Measurements from ENCODE around the gene SDHA.
"Not testable (repeated sequence)": the region's sequence is repeated elsewhere in the genome, so short reads cannot be mapped to it uniquely, and the experiment has no call there.

The SDHA gene

DNA sequence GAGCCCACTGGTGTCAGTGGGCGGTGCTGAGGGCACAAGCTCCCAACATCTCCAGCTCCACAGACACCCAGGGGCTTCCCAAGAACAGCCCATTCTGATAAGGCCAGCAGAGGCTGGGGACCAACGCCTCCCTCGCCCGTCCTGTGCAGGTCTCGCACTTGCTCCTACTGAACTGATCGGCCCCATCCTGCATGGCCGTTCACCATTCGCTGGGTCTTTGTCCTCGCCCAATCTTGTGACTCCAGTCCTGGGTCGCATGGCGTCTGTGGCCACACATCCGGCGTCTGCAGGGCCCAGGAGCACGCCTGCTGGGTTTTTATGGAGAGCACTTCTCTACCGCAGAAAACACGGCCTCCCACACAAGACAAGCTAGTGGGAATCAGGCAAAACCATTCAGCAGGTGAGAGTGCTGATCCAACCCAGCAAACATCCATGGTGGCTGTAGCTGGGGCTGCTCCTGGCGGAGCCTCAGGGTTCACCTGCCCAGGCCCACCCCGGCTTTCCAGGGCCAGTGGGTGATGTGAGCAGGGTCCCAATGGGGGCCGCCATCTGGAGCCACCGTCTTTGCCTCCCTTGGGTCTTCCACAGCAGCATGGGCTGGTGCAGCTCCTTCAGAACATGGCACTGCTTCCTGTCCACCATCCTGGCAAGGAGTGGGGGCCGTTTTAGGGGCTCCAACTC, 19.5 kb upstream of the SDHA start:
- no peak for DNase-seq

GRCh38 chr5:199197-199949, 18.7 kb upstream of the SDHA start:
- DNase-seq: no peak

DNA sequence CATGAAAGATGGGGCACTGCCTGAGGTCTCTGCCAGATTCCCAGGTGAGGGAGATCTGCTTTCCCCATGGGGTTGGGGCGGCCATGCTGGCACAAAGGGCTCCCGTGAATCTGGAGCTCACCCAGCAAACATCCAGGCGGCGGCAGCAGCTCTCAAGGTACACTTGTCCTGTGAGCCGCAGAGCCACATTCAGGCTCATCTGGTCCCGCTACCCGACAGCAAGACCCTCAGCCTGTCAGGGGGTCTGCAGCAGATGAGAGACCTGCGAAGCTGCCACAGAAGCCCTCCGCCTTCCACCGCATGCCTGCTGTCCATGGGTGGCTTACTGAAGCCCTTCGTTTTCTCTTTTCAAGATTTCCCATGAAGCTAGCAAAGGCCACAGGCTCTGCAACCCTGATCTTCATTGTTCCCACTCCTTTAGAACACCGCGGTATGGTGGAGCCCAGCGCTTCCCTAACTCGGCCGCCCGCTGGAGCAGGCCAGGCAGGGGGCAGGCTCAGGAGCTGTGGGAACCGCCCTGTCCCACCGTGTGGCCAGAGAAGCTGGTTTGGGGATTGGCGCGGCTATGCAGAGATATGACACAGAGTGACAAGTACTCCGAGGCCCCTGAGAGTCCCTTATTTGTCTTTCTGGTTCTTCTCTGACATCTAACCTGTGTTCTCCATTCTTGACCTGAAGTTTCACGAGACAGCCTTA, 18.0 kb upstream of the SDHA start:
- DNase-seq: no peak

- no peak for DNase-seq
These were observed 17.1 kb upstream of the SDHA start for GRCh38 chr5:200985-201384.

DNA sequence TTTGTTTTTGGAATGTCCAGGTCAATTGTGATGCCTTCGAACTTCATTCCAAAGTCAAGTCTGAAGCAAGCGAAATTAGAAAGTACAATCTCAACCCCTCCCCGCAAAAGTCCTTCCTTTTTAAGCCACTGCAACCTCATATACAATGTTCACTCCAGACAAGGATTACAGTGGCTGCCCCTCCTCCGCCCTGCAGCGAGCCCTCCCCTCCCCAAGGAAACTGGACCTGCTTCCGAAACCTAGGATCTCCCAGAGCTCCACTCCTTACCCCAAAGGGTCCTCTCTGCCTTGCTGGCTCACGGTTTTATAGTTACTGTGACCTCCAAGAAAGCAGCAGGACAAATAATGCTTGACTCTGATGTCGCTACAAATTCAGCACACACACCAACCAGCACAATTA, 16.4 kb upstream of the SDHA start:
- DNase-seq: no peak

DNA sequence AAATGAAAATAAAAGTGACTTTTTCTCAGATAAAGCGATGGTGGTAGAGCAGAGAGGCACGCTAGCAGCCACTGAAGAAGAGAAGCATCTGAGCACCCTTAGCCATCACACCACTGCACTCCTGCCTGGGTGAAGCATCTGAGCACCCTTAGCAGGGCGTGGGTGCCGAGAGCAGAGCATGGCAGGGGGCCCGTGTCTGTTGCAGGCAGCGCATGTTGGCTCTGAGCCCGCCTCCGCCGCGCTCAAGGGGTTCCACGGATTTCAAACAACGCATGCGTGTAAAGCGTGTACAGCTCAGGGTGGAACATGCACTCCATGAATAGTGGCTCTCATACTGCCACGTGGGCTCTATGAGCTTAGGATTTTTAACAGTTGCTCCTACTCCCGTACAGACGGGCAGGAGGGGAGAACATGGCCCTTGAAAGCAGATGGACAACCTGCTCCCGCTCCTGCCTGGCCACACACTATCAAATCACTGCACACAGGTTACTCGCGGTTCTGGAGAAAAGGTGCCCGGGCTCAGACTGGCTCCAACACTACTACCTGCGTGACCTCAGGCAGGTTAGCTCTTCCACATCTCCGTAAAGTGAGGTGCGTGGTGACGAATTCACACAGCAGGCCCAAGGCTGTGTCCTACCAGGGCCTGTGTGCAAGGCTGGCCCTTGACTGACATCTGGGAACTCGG, 14.7 kb upstream of the SDHA start:
- DNase-seq: no peak

DNA sequence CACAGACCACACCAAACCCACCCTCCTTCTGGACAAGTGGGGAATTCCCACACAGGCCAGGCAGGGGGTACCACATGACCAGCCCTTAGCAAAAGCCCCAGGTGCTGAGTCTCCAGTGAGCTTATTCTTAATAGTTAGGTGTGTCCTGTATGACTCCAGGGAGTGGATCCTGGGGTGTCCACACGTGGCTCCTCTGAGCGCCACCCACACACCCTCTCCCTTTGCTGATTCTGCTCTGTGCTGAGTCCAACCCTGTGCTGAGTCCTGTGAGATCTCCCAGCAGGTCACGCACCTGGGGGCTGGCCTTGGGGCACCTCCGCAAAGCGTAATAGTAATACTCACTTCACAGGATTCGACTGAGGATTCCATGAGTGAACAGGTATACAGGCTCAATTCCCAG, 14.1 kb upstream of the SDHA start:
- no peak for DNase-seq

DNA sequence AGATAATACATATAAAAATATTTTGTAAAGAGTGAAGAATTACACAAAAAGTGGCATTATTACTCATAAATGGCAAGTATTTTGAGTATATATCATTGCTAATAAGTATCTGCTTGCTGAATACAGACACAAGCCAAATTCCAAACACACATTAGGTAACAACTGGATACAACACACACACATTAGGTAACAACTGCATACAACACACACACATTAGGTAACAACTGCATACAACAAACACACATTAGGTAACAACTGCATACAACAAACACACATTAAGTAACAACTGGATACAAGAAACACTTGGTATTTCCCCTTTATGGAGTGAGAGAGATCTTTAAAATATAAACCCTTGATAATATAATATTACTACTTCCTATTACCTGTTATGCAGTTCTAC, 13.7 kb upstream of the SDHA start:
- DNase-seq: no peak

- DNase-seq: no peak
These were observed 13.0 kb upstream of the SDHA start for GRCh38 chr5:204966-205670.

DNA sequence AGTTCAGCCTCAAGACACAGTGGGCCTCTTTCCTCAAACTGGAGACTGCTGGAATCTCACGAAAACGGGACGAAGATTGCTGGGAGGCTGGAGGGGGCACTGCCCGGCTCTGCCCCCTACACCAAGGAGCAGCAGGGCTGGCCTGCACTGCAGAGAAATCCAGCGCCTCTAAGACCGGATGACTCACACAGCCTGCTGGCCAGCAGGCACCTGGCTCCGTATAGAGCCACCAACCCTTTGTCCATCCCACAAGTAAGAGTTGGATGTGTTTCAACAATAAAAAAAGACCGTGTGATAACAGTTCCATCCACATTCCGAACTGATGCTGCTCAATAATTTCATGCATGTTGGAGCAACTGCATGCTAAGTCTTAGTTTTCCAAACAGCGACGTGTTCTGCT, 11.7 kb upstream of the SDHA start:
- no peak for DNase-seq

DNA sequence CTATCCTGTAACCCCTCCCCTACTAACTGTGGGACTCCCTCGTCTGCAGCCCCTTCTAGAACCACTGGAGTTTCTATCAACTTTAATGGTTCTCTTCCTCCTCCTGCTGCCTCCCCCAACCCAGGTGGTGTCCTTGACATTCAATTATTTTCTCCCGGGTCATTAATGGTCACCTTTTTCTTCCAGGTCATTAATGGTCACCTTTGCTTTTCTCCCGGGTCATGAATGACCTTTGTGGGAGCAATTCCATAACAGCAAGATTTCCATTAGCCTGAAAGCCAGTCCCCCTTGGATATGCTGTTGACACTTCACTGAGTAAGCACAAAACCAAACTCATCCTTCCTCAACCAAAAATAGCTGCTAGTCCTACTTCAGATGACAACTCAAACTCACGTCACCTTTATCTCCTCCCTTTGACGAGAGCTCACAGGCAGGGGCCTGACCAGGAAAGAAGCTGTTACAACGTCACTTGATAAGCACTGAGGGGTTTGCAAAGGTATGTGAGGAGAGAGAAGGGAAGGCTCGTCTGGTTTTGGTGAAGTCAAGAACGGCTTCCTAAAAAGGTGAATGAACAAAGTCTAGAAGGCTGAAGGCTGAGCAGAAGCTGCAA, 11.1 kb upstream of the SDHA start:
- DNase-seq: no peak

DNA sequence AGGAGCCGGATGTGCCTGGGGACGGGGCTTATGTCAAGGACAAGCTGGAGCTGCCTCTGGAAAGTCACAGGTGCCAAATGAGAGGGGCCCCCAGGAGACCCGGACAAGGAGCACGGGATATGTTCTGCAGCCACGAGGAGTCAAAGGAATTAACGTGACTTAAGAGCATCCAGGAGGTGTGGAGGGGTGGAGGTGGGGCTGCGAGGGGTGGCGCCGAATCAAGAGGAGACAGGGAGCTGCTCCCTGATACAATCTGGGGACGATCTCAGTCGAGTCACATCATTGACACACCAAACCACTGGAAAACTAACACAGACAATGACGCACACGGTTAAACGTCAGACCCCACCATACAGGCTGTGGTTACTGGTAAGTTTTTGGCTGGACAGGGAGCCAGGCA, 10.5 kb upstream of the SDHA start:
- DNase-seq: no peak

DNA sequence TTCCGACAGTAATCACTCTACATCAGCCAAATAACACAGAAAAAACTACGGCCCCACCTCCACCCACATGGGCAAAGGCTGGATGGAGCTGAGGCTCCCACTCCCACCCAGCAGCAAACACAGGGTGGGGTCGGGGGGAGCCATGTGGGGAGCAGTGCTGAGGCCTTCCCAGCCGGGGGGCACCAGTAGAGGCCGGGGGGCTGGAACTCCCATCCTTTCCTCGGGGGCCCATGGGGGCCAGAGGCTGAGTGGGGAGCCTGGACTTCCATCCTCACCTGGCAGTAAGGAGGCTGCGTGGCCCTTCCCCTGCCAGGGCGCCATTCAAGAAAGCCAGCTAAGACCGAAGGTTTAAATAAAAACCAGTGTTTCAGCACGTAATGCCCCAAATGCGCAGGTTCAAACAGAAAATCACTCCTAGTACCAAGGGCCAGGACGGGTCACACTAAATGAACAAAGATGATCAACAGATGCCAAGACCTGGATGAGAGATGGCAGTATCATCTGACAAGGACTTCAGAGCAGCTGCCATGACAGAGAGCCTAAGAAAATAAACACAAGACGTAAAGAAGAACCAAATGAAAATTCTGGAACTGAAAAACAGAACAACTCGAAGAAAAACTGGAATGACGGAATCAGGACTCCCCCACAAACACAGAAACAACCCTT, 9.5 kb upstream of the SDHA start:
- DNase-seq: no peak

GRCh38 chr5:213803-214395, 4.2 kb upstream of the SDHA start:
- no peak for DNase-seq

DNA sequence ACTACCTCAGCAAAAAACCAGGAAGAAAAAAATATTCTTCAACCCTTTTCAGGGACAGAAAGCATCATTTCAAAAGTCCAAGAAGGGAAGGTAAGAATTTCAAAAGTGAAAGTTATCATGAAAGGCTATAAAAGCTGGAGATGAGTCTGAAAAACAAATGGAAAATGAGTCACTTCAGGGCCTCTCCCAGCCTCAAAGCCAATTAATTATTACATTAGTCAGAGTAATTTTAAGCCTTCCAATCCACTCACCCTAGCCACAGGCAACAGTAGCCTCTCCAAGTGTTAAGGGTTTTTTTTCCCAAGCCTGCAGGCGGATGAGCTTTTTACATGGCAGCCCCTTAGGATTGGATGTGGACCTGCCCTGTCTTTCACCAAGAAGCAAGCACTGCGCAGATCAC, 2.9 kb upstream of the SDHA start:
- not testable (repeated sequence) for DNase-seq

GRCh38 chr5:216076-216475, 2.0 kb upstream of the SDHA start:
- DNase-seq: not testable (repeated sequence)

GRCh38 chr5:218457-219291, 554 bp downstream of the SDHA start:
- peak; percentile 54 to 76 (median 61) for DNase-seq

DNA sequence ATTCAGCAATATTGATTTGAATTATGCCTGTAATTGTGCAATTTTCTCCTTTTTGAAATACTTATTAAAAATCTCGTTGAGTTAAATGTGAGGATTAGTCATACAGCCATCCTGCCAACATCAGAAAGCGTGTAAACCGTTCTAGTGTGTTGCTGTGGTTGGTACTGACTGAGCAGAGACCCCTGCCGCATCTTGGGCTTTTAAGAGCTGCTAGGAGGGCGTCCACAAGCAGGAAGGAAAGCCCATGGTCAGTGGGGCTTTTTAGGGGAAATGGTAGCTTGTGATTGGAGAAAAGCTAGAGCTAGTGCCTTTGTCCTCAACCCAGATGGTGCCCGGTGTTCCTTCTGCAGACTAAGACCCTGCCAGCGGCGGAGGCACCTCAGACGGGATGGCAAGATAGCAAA, 1.3 kb downstream of the SDHA start:
- DNase-seq: peak in 3 of 4 experiments; percentile 28 to 38 (median 31)

- DNase-seq: no peak
These were observed 1.9 kb downstream of the SDHA start for GRCh38 chr5:219991-220390.

All from suppressor macrophage (primary cell).